Measurements from ENCODE around the gene GRIA3.
"Not testable (repeated sequence)": the region's sequence is repeated elsewhere in the genome, so short reads cannot be mapped to it uniquely, and the experiment has no call there.

The GRIA3 gene

DNA sequence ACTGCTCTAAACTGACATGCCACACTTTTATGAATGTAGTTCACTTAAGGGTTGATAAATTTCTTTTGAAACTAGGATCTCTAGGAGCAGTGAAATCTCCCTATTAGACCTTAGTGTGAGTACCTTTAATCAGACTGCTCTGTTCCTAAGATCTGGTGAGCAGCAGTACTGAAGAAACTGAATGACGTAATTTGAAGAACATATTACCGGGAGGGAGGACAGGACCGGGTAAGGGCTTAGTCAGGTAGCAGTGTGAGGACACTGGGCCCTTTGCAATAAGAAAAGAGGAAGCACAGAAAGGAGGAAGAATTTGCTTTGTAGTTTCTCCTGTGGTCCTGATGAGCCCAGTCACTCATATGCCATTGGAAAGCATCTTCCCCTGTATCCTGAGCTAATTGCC lies 293.6 kb downstream of the GRIA3 start:
- FAIRE-seq: no peak

GRCh38 chrX:123481913-123482851 lies 298.1 kb downstream of the GRIA3 start:
- no peak for FAIRE-seq

DNA sequence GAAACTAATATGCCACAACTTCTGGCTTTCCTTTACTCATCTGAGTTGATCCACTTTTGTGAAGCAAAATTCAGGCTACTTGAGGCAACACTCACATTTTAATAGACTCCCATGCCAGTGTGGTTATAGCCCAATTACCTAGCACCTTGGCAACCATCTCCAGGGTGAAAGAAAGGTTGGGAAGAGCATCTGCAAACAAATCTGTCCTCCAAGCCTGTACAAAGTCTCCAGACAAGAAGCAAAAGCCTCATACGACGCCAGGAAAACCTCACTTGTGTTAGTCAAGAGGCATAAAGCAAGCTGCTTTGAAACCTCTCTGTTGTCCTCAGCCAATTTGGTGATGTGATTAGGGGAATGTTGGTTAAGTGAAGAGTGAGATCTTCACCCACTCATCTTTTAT lies 302.2 kb downstream of the GRIA3 start:
- no peak for FAIRE-seq

DNA sequence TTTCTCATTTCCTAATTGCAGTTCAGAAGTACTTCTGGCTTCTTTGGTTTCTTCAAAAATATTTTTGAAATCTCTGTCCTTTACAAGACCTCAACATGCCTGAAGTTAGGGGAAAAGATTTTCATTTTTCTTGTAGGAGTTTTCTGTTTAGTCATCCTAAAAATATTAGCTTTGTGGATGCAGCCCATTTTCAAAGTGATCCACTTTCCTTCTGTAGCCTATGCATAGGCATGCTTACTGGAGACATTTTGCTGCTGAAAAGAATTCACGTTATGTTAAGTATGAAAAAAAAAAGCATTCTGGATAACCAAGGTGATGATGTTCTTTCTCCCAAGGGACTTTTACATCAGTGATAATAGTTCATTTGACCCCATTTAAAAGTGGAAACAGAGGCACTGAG lies 303.2 kb downstream of the GRIA3 start:
- FAIRE-seq: no peak

DNA sequence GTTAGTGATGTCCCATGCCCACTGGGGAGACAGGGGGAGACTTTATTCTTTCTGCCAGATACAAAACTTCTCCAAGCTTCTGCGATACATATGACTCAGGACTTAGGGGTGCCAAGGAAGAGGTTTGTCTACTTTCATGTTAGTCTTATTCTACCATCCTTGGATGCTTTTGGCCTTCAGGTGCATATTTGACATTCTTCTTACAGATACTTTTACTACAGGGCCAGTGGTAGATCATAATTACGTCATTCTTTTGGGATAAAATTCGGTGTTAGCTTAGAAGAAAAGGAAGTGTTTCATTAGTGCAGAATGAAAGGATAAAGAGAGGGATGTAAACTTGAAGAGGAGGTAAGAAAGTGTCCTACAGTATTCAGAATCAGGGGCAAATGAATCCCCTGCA lies 303.6 kb downstream of the GRIA3 start:
- no peak for FAIRE-seq

DNA sequence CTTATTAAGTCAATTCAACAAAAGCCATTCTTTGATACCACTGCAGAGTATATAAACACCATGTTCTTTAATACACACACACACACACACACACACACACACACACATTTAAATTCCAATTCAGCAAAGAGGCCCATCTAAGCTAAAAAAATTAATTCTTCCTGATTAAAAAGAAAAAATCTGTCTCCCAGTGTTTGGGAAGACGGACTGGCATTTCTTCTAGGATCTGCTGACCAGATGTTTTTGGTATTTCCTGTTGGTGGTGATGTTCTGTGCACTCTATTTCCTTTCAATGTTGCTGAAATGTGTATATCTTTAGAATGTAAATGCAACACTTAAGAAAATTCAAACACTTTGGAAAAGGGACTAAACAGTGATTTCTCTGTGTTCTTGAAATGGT lies 304.9 kb downstream of the GRIA3 start:
- no peak for FAIRE-seq

- no peak for FAIRE-seq
Observed at GRCh38 chrX:123493857-123494256, 309.8 kb downstream of the GRIA3 start.

GRCh38 chrX:123499787-123500186 lies 315.7 kb downstream of the GRIA3 start:
- FAIRE-seq: no peak

DNA sequence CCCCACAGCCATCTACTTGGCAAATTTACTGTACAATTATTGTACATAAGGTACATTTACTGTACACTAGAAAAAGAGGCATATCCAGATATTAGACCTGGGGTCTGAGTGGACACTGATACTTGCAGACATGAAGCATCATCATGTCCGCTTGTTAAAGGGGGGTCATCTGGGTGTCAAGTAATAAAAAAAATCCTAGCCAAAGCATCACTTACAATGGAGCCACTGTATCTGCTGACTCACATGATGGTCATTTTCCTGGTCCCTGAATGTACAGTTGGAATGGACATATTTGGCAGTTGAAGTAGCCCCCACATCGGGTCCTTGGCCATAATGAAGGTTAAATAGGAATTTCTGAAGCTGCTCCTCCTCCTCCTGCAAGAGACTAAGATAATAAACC lies 320.0 kb downstream of the GRIA3 start:
- FAIRE-seq: no peak

DNA sequence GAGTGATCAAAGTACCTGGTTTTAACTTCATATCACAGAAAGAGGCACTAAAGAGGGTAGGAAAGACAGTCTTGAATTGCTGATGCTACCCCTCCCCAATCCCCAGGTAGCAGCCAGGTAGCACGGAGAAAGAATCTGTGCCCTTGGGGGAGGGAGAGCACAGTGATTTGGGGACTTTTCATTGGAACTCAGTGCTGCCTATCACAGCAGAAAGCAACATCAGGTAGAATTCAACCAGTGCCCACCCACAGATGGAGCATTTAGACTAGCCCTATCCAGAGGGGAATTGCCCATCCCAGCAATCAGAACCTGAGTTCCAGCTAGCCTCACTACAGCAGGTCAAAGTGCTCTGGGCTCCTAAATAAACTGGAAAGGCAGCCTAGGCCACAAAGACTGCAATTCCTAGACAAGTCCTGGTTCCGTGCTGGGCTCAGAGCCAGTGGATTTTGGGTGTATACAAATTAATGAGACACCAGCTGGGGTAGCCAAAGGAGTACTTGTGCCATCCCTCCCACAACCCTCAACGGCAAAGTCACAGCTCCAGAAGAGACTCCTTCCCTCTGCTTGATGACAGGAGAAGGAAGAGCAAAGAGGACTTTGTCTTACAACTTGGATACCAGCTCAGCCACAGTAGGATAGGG lies 320.7 kb downstream of the GRIA3 start:
- FAIRE-seq: no peak

- FAIRE-seq: no peak
Observed at GRCh38 chrX:123513585-123514278, 329.7 kb downstream of the GRIA3 start.

GRCh38 chrX:123514279-123514640 lies 330.2 kb downstream of the GRIA3 start:
- FAIRE-seq: not testable (repeated sequence)

- no peak for FAIRE-seq
Observed at GRCh38 chrX:123518791-123519190, 334.7 kb downstream of the GRIA3 start.

DNA sequence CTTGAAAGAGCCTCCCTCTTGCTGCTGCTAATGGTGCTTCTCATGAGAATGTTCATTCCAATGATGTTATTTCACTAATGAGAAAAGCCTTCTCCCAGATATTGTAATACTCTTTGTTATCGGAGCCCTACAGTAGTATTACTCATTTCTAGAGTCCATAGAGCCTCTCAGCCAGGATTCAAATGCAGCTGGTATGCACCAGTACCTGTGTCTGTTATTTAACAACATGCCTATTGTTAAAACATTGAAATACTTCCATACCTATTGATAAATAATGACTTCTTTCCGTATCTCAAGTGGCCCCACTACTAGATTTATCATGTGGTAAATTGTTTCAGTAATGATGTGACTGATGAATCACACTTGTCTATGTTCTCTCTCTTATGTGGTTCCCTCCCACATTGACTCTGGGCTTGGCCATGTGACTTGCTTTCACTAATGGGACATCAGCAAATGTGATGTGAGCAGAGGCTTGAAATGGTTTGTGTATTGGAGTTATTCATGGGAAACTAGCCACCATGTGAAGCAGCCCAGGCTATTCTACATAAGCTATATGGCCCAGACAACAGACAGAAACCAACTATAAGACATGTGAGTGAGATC lies 341.1 kb downstream of the GRIA3 start:
- FAIRE-seq: no peak

- FAIRE-seq: not testable (repeated sequence)
Observed at GRCh38 chrX:123530726-123531125, 346.6 kb downstream of the GRIA3 start.
